Measurements from ENCODE around the gene ATP1A1. TPM values are rescaled to one million over a fixed set of nuclear protein-coding genes. Genes with fewer than 3 reads are reported as not detected.
A peak's percentile ranks its signal among the peaks of the same experiment; 100 is the strongest.

Gene ATP1A1
- total RNA-seq, 4 donors from 2014 or later = 241 to 757 (median 415) TPM

DNA sequence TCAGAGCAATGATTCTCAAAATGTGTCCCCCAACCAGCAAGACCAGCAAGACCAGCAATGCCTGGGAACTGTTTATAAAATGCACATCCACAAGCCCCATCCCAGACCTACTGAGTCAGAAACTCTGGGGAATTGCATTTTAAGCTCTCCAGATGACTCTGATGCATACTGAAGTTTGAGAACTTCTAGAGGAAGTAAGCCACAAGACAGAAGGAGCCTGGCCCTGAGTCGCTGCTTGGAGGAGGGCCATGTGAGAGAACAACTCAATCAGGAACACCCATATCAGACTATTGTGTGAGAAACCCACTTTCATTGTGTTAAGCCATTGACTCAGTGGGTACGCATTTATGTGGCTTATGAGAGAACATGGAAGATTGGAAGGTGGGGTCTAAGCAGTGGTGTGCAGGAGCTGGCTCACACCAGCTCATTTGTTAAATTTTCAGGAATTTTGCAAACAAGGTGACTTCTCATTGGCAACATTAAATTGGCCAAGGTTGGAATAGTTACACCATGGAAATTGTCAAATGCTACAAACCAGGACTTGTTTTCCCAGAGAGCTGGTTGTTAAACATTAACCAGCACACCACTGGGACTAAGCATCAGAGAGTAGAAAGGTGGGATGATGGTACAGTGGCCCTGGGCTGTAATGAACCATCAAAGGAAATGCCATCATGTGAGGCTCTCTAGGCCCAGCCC, 38.9 kb downstream of the ATP1A1 start:
- H3K4me3 ChIP-seq (ENCODE audit: low read depth, poor library complexity, severe bottlenecking) = no peak overlapping the region
- DNase-seq (ENCODE audit: low spot score in 2 of 2) = peak in 1 of 2 donors; percentile 71
- intact Hi-C loops (cut with DNase I; ENCODE audit: low total_unique reads) = no loop called here
- 63 to 65% methylated on average over 2 of the region's 2 CpGs for WGBS, 2 donors
- TF ChIP-seq POLR2A (IDR thresholded peaks at IDR 0.05) = no peak
- TF ChIP-seq, protein P1, sequence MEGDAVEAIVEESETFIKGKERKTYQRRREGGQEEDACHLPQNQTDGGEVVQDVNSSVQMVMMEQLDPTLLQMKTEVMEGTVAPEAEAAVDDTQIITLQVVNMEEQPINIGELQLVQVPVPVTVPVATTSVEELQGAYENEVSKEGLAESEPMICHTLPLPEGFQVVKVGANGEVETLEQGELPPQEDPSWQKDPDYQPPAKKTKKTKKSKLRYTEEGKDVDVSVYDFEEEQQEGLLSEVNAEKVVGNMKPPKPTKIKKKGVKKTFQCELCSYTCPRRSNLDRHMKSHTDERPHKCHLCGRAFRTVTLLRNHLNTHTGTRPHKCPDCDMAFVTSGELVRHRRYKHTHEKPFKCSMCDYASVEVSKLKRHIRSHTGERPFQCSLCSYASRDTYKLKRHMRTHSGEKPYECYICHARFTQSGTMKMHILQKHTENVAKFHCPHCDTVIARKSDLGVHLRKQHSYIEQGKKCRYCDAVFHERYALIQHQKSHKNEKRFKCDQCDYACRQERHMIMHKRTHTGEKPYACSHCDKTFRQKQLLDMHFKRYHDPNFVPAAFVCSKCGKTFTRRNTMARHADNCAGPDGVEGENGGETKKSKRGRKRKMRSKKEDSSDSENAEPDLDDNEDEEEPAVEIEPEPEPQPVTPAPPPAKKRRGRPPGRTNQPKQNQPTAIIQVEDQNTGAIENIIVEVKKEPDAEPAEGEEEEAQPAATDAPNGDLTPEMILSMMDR (IDR thresholded peaks at IDR 0.05) = no peak

DNA sequence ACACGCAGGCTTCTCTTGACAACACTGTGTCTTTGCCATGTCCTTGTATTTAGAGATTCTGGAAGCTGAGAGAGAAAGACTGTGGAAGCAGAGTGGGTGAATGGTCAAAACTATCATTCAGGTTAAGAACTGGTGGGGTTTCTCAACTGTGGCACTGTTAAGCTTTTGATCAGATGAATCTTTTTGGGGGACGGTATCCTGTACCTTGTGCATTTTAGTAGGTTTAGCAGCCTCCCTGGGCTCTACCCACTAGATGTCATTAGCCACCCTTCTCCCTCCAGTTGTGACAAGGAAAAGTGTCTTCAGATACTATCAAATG, 39.4 kb downstream of the ATP1A1 start:
- WGBS, 2 donors = 93 to 98% methylated on average over 2 of the region's 2 CpGs
- no peak for TF ChIP-seq POLR2A (IDR thresholded peaks at IDR 0.05)
- TF ChIP-seq, protein P1 (IDR thresholded peaks at IDR 0.05) = no peak
- no peak for DNase-seq (ENCODE audit: low spot score in 2 of 2)
- H3K4me3 ChIP-seq (ENCODE audit: low read depth, poor library complexity, severe bottlenecking) = no peak overlapping the region
- intact Hi-C loops (cut with DNase I; ENCODE audit: low total_unique reads) = no loop called here

DNA sequence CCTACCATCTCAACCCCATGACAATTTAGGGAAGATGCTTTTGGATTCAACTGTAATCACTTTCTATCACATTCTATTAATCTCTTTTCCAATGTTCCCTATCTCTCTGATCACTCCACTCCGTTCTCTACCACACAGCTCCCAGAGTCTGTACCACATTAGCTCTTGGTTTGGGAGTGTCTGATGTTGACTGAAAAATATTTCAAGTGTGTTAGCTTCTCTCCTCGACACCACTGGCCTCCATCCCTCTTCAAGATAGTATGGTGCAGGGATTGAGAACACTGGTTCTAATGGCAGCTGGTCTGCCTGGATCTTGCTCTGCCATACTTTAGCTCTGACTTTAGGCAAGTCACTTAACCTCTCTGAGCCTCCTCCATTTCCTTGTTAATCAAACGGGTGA, 39.9 kb downstream of the ATP1A1 start:
- DNase-seq (ENCODE audit: low spot score in 2 of 2) = no peak
- H3K4me3 ChIP-seq (ENCODE audit: low read depth, poor library complexity, severe bottlenecking) = no peak overlapping the region
- intact Hi-C loops (cut with DNase I; ENCODE audit: low total_unique reads) = no loop called here
- no peak for TF ChIP-seq POLR2A (IDR thresholded peaks at IDR 0.05)
- TF ChIP-seq, protein P1 (IDR thresholded peaks at IDR 0.05) = no peak
- WGBS, 2 donors = 87 to 93% methylated on average over 3 of the region's 3 CpGs

DNA sequence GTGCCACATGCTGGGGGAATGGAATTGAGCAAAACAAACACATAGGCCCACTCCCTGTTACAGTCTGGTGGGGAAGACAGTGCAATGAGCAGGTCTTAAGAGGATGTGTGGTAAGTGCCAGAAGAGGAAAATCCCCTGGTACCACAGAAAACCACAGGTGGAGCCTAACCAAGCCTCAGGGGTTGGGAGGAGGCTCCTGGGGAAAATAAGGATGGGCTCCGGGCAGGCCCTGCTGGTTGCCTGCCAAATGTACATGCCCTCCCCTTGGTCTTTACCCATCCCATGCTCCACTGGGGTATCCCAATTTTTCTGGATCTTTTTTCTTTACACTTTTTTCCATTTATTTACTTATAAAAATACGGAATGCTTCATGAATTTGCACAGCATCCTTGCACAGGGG, 40.4 kb downstream of the ATP1A1 start:
- intact Hi-C loops (cut with DNase I; ENCODE audit: low total_unique reads) = no loop called here
- TF ChIP-seq, protein P1 (IDR thresholded peaks at IDR 0.05) = no peak
- TF ChIP-seq POLR2A (IDR thresholded peaks at IDR 0.05) = no peak
- peak in 1 of 2 donors; percentile 52 for DNase-seq (ENCODE audit: low spot score in 2 of 2)
- WGBS, 2 donors = 63% methylated on average over 2 of the region's 2 CpGs
- no peak overlapping the region for H3K4me3 ChIP-seq (ENCODE audit: low read depth, poor library complexity, severe bottlenecking)

GRCh38 chr1:116414364-116414763, 41.3 kb downstream of the ATP1A1 start:
- TF ChIP-seq POLR2A (IDR thresholded peaks at IDR 0.05) = no peak
- TF ChIP-seq, protein P1 (IDR thresholded peaks at IDR 0.05) = no peak
- intact Hi-C loops (cut with DNase I; ENCODE audit: low total_unique reads) = no loop called here
- DNase-seq (ENCODE audit: low spot score in 2 of 2) = peak in 1 of 2 donors; percentile 45
- WGBS, 2 donors = 94 to 100% methylated on average over 3 of the region's 3 CpGs
- no peak overlapping the region for H3K4me3 ChIP-seq (ENCODE audit: low read depth, poor library complexity, severe bottlenecking)

DNA sequence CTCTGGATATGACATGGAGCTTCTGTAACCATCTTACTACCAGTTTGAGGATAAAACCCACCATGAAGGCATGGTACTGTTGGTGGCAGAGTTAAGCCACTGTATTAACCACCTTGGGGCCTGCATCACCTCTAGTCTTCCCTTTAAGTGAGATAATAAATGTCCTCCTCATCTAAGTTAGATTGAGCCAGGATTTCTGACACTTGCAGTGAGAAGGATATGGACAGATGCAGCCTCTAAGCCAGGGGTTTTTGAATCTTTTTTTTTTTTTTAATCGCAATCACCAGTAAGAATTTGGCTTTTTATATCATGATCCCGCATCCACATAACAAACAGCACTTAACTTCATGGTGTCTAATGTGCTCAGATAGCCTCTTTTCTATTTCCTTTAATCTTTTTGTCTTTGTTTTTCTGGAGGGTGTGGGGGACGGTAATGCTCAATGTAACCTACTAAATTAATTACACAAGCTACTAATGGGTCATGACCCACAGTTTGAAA, 42.2 kb downstream of the ATP1A1 start:
- intact Hi-C loops (cut with DNase I; ENCODE audit: low total_unique reads) = no loop called here
- H3K4me3 ChIP-seq (ENCODE audit: low read depth, poor library complexity, severe bottlenecking) = no peak overlapping the region
- 87 to 91% methylated on average over 3 of the region's 3 CpGs for WGBS, 2 donors
- DNase-seq (ENCODE audit: low spot score in 2 of 2) = no peak
- TF ChIP-seq, protein P1 (IDR thresholded peaks at IDR 0.05) = no peak
- TF ChIP-seq POLR2A (IDR thresholded peaks at IDR 0.05) = no peak

Measured in lower leg skin (tissue), 4 donors.